ENCODE data around the gene GPX4.

- TF ChIP-seq, protein P1, sequence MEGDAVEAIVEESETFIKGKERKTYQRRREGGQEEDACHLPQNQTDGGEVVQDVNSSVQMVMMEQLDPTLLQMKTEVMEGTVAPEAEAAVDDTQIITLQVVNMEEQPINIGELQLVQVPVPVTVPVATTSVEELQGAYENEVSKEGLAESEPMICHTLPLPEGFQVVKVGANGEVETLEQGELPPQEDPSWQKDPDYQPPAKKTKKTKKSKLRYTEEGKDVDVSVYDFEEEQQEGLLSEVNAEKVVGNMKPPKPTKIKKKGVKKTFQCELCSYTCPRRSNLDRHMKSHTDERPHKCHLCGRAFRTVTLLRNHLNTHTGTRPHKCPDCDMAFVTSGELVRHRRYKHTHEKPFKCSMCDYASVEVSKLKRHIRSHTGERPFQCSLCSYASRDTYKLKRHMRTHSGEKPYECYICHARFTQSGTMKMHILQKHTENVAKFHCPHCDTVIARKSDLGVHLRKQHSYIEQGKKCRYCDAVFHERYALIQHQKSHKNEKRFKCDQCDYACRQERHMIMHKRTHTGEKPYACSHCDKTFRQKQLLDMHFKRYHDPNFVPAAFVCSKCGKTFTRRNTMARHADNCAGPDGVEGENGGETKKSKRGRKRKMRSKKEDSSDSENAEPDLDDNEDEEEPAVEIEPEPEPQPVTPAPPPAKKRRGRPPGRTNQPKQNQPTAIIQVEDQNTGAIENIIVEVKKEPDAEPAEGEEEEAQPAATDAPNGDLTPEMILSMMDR (IDR thresholded peaks at IDR 0.05) = no peak
- TF ChIP-seq EZH2 (IDR thresholded peaks at IDR 0.05) = no peak
These were observed 1.4 kb downstream of the GPX4 start for GRCh38 chr19:1105008-1105872.

Measured in neural progenitor cell (in vitro differentiated cells).